Fibroblast of peridontal ligament (primary cell): Measurements from ENCODE around the gene CERCAM.
A peak's percentile ranks its signal among the peaks of the same experiment; 100 is the strongest.

Source experiments
- DNase-seq: peaks from one replicate; pipeline ENCODE4 v3.0.0-alpha.2; 2010; ENCODE audit errors: extremely low read depth

CERCAM gene, protein sequence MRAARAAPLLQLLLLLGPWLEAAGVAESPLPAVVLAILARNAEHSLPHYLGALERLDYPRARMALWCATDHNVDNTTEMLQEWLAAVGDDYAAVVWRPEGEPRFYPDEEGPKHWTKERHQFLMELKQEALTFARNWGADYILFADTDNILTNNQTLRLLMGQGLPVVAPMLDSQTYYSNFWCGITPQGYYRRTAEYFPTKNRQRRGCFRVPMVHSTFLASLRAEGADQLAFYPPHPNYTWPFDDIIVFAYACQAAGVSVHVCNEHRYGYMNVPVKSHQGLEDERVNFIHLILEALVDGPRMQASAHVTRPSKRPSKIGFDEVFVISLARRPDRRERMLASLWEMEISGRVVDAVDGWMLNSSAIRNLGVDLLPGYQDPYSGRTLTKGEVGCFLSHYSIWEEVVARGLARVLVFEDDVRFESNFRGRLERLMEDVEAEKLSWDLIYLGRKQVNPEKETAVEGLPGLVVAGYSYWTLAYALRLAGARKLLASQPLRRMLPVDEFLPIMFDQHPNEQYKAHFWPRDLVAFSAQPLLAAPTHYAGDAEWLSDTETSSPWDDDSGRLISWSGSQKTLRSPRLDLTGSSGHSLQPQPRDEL

DNA sequence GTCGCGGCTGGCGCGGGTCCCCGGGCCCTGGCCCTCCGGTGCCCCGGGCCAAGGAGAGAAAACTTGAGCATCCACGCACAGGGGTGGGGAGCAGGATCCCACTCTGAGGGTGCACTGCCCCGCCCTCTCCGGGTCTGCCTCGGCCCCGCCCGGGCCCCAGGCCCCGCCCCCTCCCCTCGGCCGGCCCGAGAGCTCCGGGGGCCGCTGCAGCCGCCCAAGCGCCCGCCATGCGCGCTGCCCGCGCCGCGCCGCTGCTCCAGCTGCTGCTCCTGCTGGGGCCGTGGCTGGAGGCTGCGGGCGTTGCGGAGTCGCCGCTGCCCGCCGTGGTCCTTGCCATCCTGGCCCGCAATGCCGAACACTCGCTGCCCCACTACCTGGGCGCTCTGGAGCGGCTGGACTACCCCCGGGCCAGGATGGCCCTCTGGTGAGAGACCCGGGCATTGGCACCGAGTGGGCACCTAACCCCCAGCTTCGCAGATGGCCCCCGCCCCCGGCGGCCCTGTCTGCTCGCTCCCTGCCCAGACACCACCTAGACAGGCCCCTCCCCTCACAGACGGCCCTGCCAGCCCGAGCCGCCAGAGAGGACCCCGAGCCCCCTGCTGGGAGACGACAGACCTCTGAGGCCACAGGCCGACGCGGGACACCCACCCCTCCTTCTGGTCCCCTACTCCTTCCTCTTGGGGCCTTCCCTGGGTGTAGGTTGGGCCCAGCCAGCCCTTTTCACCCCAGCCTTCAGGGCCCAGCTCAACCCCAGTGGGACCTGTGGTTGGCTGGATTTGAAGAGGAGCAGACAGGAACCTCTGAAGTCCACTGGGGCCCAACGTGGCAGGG, at the start of gene CERCAM:
TSS of gene CERCAM (plus strand) at position 207 of the 831 bp plus-strand sequence. CDS start at position 228, 21 bp downstream.
- no peak for DNase-seq

DNA sequence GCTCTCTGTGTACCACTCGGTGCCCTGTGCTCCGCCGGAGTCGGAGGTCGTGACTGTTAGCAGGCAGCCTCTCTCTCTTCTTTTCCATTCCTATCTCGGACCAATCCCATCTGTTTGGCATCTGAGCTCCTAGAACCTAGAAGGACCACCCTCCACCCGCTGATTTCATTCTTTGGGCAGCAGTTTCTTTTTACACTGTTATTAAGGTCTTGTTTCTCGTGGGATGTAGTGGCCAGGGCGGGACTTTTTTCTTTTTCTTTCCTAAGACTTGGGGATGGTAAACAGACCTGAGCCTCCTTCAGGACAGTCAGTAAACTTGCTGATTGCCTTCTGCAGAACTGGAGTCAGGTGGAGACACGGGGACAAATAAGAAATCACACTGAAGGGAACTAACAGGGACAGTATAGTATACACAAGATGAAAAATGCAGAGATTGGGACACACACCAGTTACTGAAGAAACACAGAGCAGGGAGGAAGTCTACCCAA, 49.0 kb upstream of the CERCAM start:
- DNase-seq: peak; percentile 29

DNA sequence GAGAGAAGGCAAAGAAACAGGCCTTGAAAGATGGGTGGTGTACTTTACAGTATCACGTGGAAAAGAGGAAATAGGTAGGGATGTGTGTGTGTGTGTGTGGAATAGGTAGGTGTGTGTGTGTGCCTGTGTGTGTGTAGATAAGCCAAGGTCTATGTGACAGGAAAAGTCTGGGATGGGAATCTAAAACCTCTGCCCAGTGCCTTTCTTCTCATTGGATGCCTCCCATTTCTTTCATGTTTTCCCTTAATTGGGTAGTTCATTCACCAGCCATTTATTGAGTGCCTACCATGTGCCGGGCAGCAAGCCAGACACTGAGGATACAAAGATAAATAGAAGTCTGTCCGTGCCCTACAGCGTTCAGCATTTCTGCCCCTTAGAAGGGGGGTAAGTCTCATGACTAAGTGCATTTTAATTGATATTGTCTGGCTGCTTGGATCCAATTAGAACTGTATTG, 48.4 kb upstream of the CERCAM start:
- DNase-seq: peak; percentile 40

DNA sequence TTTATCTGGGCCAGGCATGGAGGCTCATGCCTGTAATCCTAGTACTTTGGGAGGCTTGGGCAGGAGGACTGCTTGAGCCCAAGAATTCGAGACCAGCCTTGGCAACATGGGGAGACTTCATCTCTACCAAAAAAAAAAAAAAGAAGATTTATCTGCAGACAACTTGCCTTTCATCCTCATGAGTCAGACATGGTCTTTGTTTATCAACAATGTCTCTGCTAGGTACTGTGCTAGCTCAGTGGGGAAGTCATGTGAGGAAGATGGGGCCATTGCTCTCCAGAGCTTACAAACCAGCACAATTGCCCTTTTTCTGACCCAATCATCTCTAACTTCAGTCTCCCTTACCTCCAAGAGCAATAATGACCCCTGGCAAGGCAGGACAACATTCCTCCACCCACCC, 47.9 kb upstream of the CERCAM start:
- peak; percentile 19 for DNase-seq

DNA sequence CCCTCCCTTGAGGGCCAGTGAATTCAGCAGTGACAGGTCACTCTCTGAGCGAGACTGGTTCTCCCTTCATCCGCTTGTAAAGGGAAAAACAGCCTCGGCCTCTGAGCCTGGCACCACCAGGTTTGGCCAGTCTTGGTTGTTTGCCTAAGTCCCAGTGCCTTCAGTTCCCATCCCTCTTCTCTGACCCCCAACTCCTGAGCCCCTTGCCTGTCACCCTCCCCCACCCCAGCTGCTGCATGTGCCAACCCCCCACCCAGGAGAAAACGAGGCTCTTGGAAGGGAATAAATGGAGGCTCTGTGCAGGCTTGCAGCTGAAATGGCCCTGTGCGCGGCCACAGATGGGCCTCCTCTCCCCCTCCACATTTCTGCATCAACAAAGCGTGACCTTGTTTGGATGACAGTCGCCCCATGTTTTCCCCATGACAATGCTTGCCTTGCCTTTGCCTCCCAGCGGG, 46.4 kb upstream of the CERCAM start:
- no peak for DNase-seq

DNA sequence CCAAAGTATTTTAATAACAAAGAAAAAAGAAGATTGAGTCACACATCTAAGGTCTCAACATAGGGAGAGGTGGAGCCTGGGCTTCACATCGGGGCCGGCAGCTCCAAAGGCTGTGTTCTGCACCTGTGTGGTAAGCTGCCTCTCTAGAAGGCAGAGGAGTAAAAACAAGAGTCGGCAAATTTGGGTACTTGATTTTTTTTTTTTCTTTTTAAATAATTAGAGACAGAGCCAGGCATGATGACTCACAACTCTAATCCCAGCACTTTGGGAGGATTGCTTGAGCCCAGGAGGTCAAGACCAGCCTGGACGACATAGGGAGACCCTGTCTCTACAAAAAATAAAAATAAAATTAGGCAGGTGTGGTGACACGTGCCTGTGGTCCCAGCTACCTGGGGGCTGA, 44.8 kb upstream of the CERCAM start:
- peak; percentile 23 for DNase-seq

DNA sequence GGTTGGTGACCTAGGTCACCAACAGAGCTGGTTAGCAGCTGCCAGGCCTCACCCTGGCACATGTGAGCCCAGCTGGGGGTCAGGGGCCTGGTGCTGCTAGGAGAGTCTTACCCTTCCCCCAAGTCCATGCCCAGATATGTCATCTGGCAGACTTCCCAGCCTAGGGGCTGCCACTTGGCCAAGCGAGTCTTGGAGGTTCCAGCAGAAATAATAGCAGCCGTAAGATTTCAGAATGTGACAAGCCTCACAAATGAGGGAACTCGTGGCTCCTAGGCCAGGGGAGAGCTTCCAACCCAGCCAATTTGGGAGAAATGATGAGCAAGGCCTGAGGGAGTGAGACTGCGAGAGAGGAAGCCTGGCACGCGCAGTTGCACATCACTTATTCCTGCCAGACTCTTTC, 38.4 kb upstream of the CERCAM start:
- no peak for DNase-seq

DNA sequence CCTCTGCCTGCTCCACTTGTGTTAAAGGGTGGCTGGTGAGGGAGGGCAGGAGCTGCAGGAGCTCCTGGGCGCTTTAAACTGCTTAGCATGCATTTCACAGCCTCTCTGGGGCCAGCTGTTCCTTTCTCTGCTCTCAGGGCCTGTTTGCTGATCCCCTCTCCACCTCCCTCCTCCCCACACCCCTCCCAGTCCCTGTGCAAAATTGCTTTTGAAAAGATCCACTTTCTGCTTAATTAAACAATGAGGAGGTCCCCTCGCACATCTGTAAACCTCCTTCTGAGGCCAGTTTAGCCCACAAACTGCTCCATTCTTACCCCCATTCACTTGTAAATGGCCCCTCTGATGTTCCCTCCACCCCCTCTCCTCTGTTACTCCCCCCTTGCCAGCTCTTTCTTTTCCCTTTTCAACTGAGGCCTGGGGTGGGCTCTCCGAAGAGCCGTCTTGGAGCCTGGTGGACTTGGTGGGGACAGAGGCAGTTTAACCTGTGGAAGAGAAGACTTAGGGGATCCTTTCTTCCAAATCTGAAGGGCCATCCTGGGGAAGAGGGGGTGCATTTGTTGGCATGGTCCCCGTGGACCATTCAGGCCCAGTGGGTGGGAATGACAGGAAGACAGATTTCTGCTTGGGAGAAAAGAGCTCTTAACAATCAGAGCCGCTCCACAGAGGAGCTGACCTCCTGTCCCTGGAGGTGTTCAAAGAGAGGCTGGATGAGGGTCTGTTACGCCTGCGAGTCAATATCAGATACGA, 37.5 kb upstream of the CERCAM start:
- no peak for DNase-seq

DNA sequence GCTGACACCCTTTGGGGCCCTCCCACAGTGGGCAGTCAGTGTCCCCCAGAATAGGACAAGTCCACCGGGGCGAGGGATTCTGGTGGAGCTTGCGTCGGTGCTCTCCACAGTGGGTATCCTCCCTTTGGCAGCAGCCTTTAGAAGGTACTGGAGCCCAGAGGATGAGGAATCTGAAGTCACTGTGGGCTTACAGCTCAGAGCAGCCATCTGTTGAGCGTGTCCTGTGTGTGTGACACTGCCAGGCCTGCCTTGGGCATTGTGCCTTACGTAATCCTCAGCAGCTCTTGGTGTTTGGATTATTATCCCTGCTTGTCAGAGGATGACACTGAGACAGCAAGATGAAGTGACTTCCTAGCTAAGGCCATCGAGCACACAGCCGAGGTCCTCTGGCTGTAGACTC, 36.9 kb upstream of the CERCAM start:
- no peak for DNase-seq

DNA sequence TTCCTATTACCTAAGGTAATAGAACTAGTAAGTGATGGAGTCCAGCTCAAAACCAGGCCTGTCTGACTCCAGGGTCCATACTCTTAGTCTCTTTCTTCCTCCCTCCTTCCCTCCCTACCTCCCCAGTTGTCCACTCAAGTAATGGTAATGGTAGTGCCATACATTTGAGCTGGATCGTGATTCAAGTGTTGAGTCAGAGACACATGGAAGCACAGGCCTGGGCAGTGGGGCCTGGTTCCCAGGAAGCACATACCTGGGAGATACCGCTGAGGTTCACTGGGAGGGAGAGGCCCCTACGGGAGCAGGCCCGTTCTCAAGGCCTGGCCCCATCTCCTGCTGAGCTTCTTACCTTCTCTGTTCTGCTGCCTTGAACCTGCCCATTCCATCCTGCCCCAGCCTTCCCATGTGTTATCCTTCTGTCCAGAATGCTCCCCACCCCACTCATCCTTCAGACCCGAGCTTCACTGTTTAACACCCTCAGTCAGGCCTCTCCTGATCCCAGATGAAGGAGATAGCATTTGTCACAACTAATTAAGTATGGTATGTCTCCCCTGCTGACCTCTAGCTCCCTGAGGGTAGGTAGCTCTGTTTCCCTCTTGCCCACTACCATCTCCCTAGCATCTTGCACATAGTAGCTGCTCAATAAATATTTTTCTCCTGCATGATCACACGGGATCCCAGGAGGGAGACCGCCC, 35.7 kb upstream of the CERCAM start:
- DNase-seq: no peak

DNA sequence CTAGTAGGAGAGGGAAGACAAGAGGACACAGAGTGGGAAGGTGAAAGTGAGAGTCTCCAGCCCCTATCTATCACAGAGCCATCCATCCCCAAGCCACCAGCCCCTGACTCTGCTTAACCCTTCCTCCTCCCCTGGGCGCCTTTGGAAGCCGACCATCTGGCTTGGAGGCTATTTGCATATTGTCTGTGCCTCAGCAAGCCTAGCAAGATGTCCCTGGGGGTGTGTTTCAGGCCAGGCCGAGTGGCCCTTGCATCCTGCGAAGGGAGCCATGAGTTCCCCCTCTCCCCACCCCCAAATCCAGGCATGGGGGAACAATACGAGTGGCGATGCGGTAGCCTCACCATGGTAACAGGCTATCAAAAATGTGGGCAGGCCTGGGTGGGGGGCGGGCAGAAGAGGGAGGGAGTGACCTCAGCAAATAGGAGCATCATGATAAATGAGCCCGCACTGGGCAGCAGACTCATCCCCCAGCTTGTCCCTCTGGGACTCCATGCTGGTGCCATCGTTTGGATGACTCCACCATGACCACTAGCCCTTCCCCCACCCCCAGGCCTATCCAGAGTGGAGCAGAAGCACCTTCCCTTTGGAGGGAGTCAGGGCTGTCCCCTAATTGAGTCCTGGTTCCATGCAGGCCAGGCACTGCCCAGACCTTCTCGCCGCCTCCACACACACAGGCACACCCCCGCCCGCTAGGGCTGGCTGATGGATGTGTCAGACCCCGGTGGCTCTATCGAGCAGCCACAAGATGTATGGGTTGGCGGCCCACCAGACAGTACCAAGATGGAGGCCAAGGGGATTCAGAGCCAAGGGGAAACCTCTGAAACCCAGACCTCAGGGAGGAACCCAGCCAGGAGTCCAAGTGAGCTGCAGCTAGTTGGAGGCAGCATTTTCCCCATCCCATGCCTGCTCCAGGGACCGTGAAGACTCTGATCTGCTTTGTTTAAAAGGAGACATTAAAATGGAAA, 34.9 kb upstream of the CERCAM start:
- no peak for DNase-seq

DNA sequence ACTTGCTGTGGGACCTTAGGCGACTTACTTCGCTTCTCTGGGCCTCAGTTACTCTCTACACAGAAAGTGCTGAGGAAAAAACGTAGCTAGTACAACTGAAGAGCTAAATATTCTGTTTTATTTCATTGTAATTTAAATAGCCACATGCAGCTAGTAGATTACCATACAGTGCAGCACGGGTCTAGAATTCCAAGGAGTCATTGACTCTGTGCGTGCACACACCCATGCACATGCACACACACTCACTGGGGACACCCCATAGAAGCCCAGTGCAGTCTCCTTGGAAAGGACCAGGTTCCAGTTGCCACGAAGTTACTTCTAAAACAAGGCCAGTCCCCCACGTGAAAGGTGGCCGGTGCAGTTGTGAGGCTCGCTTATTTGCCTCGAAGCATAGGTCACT, 32.5 kb upstream of the CERCAM start:
- DNase-seq: no peak

DNA sequence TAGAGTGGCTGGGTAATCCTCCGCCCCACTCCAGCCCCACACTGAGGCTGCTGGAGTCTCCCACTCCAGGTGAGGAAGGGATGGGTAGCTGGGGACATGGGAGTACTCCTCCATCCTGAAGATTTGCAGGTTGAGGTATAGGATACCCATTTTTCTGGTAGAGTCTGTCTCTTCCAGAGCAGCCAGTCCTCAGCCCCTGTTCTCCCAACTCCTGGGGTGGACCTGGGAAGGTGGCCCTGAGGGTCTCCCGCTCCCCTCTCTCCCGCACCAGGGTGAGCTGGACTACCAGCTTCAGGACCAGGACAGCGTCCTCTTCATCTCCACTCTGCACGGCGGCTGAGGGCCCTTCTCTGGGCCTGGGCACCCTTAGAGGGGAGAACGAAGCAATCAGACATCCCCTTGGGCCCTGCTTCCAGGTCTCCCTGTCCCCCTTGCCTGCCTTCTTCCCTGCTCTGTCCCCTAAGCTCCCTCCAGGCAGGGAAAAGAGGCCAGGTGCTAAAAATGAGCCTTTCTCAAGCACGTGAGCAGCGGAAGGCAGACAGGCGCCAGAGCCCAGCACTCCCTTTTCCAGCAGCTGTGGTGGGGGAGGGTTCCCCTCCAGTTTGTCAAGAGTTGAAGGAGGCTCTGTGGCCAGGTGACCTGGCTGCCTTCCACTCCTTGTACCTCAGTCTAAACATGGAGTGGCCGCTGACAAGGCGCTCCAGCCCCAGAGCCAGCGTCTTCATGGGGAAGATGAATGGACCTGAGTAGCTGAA, 31.1 kb upstream of the CERCAM start:
- no peak for DNase-seq

DNA sequence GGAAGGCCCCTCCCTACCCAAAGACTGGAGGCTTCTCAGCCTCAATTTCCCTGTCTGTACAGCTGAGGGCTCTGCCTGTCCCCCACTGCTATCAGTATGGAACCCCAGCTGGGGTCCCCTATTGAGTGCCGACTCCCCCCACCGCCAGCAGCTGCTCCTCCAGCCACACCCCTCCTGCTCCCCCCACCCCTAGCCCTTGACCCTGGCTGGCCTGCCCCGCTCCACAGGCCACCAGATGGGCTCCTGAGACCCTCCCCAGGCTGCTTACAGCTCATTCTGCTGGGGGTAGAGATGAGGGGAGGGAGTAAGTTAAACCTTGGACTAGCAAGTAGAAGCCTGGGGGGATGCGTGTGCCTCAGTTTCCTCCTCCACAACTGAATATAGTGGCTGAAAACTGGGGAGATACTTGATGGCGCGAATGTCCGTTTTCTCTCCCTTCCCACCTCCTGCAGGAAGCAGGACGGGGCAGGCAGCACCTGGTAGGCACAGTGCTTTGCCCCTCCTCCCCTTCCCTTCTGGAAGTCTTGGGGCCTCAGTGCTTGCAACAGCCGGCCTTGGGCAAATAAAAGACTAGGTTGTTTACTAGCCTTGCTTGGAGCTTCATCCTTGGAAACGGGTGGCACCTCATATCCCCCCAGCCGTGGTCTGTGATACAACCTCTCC, 30.4 kb upstream of the CERCAM start:
- no peak for DNase-seq

DNA sequence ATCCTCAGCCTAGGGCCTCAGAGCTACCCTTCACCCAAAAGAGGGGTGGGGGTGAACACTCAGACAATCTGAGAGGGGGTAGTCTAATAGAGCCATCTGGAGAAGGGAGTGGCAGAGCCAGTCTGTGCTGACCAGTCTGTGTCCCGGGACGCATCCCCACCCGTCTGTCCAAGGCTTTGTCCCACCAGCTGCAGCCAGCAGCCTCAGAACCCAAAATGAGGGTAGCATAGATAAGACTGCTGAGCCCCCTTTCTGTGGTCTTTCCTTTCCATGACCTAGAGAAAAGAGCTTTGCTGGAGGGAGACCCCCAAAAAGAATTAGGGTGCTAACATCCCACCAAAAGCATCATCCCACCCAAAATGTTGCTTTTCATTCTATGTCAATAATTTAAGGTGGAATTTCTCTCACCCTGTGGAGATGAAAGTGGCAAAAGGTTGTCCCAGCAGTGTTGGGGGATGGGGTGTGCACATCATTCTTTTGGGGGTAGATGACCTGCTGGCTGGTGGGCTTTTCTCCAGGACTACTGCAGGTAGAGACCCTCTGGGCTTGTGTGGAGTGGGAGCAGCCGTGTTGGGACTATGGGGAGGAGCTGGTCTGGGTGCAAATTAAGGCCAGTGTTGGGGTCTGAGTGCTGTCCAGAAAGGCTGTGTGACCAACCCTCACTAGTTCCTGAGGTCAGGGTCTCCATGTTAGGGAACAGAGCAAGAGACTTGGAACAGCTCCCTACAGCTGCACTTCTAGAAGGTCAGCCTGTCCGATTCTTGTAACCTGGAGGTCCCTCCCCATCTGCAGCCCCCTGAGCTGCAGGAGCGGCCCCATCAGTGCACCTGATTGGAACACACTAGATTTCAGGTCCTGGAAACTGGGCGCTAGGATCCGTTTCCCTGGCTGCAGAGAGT, 29.6 kb upstream of the CERCAM start:
- DNase-seq: no peak

DNA sequence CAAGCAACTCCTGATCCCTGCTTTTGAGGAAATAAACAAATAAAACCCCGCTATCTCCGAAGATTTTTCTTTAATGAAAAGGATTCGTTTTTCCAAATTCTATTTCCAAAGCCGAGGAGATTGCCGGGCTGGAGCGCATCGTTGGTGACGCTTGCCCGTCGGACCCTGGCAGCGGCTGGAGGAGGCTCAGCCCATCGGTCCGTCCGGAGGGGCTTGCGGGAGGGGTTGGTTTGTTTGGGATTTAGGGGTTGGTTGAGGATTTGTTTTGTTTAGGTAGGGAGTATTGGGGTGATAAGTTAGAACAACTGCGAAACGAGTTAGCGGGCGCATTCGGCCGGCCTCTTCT, 28.7 kb upstream of the CERCAM start:
- no peak for DNase-seq

DNA sequence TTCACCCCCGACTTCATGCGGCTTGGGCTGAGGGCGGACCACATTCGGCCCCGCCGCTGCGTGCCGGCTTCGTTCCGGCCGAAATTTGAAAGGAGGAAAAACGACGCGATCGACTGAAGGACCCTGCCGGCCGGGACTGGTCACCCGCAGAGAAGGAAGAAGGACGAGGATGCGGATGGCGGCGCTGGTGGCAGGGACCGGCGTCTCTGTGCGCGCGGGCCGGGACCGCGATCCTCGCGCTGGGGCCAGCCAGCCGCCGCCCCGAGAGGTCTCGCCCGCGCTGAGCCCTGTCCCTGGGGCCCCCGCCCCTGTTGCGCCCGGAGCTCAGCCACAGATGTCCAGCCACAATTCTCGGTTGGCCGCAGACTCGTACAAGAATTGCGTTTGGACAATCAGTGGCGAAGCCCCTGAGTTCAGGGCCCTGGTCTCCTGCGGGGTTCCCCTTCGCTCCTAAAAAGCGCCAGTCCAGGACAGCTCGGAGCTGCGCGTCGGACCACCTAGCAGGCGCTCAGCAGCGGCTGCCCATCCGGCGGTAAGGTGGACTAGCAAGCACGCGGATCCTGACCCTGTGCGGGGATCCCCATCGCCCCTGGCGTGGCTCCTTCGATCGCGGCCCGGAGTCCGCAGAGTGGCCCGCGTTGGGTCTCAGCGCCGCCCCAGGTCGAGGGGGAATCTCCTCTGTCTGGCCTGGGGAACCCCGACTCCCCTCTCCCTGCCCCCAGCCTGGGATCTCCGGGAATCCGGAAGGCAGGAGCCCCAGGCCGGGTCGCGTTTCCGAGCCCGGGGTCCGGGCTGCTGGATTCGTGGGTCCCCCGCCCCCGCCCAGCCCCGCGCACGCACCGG, 28.1 kb upstream of the CERCAM start:
- DNase-seq: no peak
